ENCODE data around the gene GMEB1.

The GMEB1 gene

DNA sequence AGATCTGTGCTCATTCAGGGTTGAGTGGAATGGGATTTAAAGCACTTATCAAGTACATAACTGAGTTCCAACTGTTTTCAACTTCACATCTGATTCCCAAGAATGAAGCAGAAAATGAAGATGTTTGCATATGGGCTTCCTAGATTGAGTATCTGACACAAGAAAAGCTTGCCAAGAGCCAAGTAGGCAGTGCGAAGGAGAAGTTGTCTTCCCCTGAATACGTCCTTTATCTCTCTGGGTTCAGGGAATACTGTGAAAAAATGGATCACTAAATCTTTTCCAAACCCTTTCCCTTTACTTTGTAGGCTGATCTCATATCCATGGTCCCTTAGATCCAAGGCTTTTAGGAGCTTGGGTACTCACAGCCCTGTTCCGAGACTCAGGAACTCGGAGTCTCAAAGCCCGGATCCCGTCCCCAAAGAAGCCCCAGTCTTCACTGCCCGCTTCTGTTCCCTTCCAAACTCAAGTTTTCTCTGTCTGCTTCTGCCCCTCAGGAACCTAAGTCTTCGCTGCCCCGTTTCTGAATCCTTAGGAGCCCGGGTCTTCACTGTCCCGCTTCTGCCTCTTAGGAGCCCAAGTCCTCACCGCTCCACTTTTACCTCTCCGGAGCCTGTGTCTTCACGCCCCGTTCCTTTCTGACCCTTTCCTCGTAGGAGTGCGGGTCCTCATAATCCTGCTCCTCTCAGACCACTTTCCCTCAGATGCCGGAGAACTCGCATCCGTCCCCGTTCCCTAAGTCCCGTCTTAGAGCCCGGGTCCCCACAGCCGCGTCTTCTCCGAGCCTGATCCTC lies 26.3 kb upstream of the GMEB1 start:
- no peak for TF ChIP-seq TAF1 (IDR thresholded peaks at IDR 0.05; ENCODE audit: borderline replicate concordance, insufficient read depth, low read length)
- TF ChIP-seq, protein P1, sequence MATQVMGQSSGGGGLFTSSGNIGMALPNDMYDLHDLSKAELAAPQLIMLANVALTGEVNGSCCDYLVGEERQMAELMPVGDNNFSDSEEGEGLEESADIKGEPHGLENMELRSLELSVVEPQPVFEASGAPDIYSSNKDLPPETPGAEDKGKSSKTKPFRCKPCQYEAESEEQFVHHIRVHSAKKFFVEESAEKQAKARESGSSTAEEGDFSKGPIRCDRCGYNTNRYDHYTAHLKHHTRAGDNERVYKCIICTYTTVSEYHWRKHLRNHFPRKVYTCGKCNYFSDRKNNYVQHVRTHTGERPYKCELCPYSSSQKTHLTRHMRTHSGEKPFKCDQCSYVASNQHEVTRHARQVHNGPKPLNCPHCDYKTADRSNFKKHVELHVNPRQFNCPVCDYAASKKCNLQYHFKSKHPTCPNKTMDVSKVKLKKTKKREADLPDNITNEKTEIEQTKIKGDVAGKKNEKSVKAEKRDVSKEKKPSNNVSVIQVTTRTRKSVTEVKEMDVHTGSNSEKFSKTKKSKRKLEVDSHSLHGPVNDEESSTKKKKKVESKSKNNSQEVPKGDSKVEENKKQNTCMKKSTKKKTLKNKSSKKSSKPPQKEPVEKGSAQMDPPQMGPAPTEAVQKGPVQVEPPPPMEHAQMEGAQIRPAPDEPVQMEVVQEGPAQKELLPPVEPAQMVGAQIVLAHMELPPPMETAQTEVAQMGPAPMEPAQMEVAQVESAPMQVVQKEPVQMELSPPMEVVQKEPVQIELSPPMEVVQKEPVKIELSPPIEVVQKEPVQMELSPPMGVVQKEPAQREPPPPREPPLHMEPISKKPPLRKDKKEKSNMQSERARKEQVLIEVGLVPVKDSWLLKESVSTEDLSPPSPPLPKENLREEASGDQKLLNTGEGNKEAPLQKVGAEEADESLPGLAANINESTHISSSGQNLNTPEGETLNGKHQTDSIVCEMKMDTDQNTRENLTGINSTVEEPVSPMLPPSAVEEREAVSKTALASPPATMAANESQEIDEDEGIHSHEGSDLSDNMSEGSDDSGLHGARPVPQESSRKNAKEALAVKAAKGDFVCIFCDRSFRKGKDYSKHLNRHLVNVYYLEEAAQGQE (IDR thresholded peaks at IDR 0.05; ENCODE audit: insufficient read depth in 1 of 2, low read depth in 2 of 2, low read length in 2 of 2) = no peak
- TF ChIP-seq POLR2AphosphoS5 (IDR thresholded peaks at IDR 0.05; ENCODE audit: low read depth, low read length) = no peak
- TF ChIP-seq FOXP2 (optimal IDR thresholded peaks at IDR 0.05; ENCODE audit: borderline replicate concordance, extremely low read depth, extremely low read length, insufficient read depth) = no peak
- peak; percentile 17; the same call in 1 of the 2 replicates for TF ChIP-seq SIN3A (IDR thresholded peaks at IDR 0.05; ENCODE audit: borderline replicate concordance, insufficient read depth, low read length)

DNA sequence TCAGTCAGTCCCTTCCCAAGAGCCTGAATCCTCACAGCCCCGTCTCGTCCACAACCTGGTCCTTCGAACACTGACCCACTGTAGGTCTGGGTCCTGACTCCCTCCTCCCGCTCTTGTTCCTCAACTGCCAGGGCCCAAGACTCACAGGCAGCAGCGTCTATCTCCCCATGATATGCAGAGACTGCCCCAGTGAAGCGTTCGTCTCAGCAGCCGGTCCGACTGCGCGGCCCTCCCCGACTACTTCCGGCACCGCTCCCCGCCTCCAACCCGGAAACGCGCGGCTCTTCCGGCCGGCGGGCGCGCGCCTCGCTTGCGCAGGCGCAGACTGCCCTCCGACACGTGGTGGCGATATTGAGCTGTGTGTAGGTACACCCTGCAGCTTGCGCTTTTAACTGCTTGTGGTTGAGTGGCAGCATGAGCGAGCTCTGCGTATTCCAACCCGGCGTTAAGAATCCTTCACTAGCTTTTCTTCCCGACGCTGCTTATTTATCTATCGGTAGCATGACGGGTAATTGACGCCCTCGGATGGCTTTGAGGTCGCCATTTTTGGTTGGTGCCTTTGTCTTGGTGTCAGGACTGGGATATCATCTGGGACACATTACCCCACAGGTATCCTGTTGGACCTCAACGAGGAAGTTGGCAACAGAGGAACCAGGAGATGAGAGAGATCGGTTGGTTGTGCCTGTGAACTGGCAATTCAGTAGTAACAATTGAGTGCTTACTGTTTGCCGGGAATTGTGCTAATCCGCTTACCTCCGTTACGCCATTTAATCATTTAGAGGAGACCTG lies 25.5 kb upstream of the GMEB1 start, which contains the start of gene TAF12:
TAF12 (minus strand) TSS at position 221 of the 789 bp plus-strand sequence. CDS start 20,986 bp downstream, outside the sequence.
- peak; percentile 56; the same call in 1 of the 2 replicates for TF ChIP-seq SIN3A (IDR thresholded peaks at IDR 0.05; ENCODE audit: borderline replicate concordance, insufficient read depth, low read length)
- TF ChIP-seq, protein P1 (IDR thresholded peaks at IDR 0.05; ENCODE audit: insufficient read depth in 1 of 2, low read depth in 2 of 2, low read length in 2 of 2) = peak in 1 of 2 experiments; percentile 39; a peak in 1 of 4 replicates
- TF ChIP-seq TAF1 (IDR thresholded peaks at IDR 0.05; ENCODE audit: borderline replicate concordance, insufficient read depth, low read length) = peak; percentile 97
- TF ChIP-seq FOXP2 (optimal IDR thresholded peaks at IDR 0.05; ENCODE audit: borderline replicate concordance, extremely low read depth, extremely low read length, insufficient read depth) = peak; percentile 72
- peak; percentile 97 for TF ChIP-seq POLR2AphosphoS5 (IDR thresholded peaks at IDR 0.05; ENCODE audit: low read depth, low read length)

DNA sequence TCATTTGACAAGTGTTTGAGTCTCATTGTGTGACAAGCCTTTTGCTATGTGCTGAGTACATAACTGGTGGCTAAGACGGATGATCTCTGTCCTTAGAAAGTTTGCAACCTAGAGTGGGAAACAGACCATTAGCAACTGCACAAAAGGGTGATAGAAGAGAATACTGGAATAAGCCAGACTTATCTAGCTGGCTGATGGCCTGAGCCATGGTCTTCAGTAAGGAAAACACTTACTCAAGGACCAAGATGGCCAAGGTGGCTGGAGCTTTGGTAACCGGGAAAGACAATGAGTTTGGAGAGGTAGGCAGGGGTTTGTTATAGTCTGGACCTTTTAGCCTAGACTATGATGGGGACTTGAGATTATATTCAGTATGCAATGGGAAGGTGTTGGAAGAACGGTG lies 24.1 kb upstream of the GMEB1 start:
- TF ChIP-seq POLR2AphosphoS5 (IDR thresholded peaks at IDR 0.05; ENCODE audit: low read depth, low read length) (no peak), FOXP2 (optimal IDR thresholded peaks at IDR 0.05; ENCODE audit: borderline replicate concordance, extremely low read depth, extremely low read length, insufficient read depth) (no peak), SIN3A (IDR thresholded peaks at IDR 0.05; ENCODE audit: borderline replicate concordance, insufficient read depth, low read length) (no peak), TAF1 (IDR thresholded peaks at IDR 0.05; ENCODE audit: borderline replicate concordance, insufficient read depth, low read length) (no peak)
- TF ChIP-seq, protein P1 (IDR thresholded peaks at IDR 0.05; ENCODE audit: insufficient read depth in 1 of 2, low read depth in 2 of 2, low read length in 2 of 2) = no peak

DNA sequence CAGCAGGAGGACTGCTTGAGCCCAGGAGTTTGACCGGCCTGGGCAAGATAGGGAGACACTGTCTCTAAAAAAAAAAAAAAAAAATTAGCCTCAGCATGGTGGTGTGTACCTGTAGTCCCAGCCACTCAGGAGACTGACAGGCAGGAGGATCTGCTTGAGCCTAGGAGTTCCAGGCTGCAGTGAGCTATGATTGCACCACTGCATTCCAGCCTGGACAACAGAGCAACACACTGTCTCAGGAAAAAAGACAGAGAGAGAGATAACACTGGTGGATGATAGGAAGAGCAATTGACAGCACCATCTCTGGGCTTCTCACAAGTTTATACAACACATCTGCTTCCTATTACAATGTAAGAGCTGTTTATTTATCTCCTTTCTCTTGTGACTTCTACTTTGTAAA lies 22.5 kb upstream of the GMEB1 start:
- TF ChIP-seq POLR2AphosphoS5 (IDR thresholded peaks at IDR 0.05; ENCODE audit: low read depth, low read length) = no peak
- no peak for TF ChIP-seq SIN3A (IDR thresholded peaks at IDR 0.05; ENCODE audit: borderline replicate concordance, insufficient read depth, low read length)
- no peak for TF ChIP-seq TAF1 (IDR thresholded peaks at IDR 0.05; ENCODE audit: borderline replicate concordance, insufficient read depth, low read length)
- TF ChIP-seq FOXP2 (optimal IDR thresholded peaks at IDR 0.05; ENCODE audit: borderline replicate concordance, extremely low read depth, extremely low read length, insufficient read depth) = no peak
- TF ChIP-seq, protein P1 (IDR thresholded peaks at IDR 0.05; ENCODE audit: insufficient read depth in 1 of 2, low read depth in 2 of 2, low read length in 2 of 2) = no peak

Data from PFSK-1 (cell line).